ENCODE data around the gene CREBBP.

DNA sequence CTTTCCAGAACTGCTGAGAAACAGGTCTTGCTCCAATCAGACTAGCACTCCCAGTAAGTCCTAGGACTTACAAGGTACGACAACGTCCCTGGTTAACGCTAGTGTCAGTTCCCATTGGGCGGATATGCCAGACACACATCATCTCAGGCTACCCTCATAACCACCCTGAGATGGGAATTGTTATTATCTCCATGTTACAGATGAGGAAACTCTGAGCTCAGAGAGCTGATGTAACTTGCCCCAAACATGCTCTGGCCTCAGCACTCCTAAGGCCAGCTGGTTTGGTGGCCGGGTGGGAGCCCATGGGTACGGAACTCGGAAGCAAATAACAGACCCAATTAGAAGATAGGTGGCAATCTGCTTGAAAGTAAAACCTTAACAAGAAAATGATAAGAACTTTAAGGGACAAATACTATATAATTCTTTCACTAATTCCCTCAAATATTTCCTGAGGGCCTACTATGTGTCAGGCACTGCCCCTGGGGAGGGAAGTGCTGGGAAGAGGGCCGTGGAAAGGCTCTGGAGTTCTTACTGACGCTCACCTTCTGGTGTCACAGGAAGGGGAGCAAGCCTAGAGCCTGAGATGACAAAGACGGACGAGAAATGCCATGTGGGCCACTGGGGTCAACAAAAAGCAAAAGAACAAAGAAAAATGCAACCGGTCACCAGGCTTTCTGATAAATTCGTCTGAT is 6.9 kb downstream of the CREBBP start:
- TF ChIP-seq POLR2A (IDR thresholded peaks at IDR 0.05; ENCODE audit: low read depth, low read length) (no peak), POLR2AphosphoS5 (IDR thresholded peaks at IDR 0.05; ENCODE audit: low read depth, low read length) (no peak)
